Stimulated activated CD4-positive, alpha-beta T cell treated with anti-CD3 and anti-CD28 coated beads, TNF-alpha, amount 100 ng/mL, for 24 hours (primary cell): ENCODE measurements around the gene RNF8.
A peak's percentile ranks its signal among the peaks of the same experiment; 100 is the strongest.
"Not testable (repeated sequence)": the region's sequence is repeated elsewhere in the genome, so short reads cannot be mapped to it uniquely, and the experiment has no call there.

Source experiments
- DNase-seq, 3 experiments: peaks; one replicate each; pipeline ENCODE4 v3.0.0-alpha.2; 2020; ENCODE audit warnings: low read depth in 3 of 3

Gene RNF8

DNA sequence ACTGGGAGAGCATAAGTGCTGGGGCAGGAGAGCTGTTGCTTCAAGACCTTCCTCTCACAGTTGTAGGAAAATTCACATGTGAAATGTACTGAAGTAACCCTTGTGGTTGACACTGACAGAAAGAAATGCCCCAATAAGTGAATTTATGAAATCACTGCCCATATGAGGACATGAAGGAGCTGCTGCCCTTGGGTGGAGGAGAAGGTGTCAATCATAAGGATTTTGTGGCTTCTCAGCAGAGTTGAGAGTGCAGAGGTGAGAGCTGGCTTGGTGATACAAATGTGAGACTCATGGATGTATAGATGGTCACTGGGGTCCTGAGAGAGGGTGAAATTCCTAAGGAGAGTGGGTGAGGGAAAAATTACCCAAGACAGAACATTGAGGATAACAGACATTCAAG lies 45.3 kb downstream of the RNF8 start:
- DNase-seq = no peak

DNA sequence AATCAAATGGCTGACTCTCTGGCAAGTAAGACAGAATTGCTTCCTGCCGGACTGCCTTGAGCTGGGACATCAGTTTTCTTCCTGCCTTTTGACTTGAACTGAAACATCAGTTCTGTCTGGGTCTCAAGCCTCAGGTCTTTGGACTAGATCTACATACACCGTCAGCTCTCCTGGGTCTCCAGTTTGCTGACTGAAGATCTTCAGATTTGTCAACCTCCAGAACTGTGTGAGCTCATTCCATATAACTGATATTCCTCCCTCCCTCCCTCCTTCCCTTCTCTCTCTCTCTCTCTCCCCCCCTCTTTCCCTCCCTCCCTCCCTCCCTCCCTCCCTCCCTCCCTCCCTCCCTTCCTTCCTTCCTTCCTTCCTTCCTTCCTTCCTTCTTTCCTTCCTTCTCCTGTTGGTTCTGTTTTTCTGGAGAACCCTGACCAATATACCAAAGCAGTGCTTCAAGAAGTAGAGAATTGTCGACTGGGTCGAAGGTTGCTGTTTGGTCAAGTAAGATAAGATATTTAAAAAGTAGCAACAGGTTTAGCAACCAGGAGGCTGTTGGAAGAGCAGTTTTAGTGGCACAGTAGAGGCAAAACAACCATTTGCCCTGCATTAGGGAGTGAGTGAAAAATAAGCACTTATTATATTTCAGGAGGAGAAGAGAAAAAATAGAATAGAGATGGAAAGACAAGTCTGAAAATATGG lies 46.2 kb downstream of the RNF8 start:
- no peak for DNase-seq

DNA sequence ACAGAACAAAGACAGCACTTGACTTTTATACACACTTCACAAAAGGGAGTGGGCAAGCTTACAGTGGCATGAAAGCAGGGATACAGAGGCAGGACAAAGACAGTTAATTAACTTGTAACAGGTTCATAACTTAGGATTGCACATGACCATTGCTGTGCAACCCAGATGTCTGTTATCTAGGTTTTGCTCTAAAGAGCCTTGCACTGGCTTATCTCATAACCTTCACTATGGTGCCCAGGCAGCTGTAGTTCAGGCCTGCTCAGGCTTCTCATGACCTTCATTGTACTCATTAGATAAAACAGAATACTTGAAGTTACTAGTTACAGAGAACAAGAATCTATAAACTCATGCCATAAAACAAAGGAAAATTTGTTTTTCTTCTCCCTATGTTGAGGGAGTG lies 47.9 kb downstream of the RNF8 start:
- DNase-seq = not testable (repeated sequence)

DNA sequence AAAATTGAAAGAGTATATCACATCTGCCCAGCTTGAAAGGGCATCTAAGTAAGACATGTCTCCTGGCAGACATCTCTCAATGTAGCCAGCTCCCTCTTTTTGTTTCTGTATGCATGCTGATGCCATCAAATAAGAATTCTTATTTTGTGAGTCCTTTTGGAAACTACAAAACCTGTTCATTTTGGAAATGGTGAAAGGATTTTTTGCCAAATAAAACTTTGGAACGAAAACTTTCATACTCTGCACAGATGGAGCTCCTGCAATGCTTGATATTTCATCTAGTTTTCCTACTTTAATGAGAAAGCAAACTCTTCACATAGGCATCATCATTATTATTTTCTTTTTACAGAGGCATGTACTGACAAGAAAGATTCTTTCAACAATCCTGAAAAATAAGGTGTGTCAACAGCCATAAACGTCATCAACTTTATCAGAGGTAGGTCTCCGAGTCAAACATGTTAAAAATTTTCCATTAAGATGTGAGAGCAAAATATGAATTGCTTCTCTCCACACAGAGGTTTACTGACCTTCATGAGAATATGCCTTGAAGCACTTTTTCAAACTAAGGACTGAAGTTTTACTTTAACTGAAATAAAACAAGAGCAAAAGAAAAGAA lies 53.1 kb downstream of the RNF8 start:
- no peak for DNase-seq

DNA sequence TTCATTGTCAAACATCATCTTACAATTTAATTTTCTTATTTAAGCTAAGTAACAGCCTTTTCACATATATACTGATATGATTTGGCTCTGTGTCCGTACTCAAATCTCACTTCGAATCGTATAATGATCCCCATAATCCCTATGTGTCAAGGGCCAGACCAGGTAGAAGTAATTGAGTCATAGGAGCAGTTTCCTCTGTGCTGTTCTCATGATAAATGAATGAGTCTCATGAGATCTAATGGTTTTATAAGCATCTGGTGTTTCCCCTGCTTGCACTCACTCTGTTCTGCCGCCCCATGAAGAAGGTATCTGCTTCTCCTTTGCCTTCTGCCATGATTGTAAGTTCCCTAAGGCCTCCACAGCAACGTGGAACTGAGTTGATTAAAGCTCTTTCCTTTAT lies 54.2 kb downstream of the RNF8 start:
- DNase-seq = no peak

DNA sequence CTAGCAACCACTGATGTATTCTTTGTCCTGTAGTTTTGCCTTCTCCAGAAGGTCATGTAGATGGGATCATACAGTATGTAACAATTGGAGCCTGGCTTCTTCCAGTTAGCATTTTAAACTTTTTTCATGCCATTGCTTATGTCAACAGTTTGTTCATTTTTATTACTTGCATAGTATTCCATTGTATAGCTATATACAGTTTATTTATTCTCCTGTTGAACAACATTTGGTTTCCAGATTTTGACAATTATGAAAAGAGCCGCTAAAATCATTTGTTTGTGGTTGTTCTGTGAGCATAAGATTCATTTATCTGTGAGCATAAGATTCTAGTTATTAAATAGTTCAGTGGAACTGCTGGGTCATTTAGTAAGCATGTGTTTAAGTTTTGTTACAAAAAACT lies 55.7 kb downstream of the RNF8 start:
- DNase-seq = no peak

DNA sequence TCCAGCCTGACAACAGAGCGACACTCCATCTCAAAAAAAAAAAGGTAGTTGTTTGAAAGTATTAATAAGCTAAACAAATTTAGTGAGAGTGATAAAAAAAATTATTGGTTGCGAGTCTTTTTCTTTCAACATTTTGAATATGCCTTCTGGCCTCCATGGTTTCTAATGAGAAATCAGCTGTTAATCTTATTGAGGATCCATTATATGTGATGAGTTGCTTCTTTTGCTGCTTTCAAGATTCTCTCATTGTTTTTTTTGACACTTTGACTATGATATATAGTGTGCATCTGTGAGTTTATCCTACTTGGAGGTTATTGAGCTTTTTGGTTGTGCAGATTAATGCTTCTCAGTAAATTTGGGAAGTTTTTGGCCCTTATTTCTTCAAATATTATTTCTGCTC lies 63.6 kb downstream of the RNF8 start:
- no peak for DNase-seq

DNA sequence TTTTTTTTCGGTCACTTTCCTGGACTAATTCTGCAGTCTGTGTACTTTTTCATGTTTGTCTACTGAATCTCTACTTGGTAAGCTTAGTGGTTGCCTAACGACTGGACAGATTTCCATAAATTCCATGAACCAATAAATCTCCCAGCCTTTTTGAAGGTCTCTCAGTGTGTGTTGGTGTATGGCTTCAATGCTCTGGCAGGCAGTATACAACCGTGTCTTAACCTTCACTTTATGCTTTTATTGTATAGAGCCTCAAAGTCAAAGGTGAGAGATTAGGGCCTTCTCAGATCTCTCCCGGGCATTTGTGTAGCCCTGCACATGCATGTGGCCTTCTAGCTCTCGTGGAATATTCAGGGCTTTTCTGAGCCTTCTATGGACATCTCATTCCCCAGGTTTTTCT lies 64.9 kb downstream of the RNF8 start:
- DNase-seq = no peak

DNA sequence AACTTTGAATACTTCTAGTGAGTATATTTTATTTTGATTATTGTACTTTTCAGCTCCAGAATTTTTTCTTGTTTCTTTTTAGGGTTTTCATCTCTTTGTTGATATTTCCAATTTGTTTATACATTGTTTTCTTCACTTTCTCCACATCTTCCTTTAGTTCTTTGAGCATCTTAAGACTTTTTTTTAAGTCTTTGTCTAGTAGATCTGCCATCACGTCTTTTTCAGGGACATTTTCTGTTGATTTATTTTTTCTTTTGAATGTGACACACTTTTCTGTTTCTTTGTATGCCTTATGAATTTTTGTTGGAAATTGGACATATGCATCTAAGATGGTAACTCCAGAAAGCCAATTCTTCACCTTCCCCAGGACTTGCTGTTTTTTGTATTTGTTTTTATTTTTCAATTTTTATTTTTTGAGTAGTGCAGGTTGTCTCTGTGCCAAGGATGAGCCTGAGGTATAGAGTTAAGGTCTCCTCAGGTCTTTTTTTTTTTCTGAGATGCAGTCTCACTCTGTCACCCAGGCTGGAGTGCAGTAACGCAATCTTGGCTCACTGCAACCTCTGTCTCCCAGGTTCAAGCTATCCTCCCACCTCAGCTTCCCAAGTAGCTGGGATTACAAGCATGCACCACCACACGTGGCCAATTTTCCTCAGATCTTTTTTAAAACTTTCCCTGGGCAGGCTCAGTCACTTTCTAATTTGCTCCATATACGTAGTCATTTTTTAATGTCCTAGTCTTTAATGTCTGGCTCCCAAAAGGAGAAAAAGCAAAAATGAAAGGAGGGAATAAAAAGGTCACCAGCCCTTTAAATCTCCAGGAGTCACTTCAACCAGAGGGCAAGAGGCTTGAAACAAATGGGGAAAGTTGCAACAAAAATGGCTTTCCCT lies 72.5 kb downstream of the RNF8 start:
- no peak for DNase-seq

DNA sequence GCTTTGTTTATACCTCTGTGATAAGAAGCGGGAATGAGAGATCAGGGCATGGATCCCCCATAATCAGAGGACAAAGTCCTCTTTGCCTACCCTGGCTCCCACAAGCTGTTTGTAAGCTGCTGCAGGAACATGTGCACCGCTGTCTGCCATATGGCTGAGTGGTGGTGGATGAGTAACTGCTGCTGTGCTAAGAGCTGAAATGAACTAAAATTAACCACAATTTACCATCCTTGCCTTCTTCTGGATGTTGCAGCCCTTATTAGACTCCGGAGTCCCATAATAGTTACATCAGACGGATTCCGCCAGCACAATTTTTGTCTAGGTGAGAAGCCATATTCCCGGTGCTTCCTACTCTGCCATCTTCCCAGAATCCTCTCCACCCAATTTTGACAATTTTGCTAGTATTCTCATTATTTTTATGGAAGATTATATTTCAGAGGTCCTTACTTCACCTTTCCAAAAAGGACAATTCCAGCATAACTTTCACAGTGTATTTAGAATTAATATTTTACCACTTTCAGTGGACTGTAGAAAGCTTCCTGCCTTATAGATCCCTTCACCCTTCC lies 73.2 kb downstream of the RNF8 start:
- no peak for DNase-seq

DNA sequence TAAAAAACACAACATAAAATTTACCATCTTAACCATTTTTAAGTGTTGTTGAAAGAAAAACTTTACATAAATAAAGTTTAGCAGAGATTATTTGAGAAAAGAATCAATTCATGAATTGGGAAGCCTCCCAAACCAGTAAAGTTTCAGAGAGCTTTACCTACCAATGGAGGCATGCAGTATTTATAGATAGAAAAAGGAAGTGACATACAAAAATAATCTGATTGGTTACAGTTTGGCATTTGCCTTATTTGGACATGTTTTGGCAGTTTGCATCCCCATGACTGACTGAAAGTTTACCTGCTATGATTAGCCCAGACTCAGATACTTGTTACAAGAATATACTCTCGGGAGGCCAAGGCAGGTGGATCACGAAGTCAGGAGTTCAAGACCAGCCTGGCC lies 75.6 kb downstream of the RNF8 start:
- no peak for DNase-seq

DNA sequence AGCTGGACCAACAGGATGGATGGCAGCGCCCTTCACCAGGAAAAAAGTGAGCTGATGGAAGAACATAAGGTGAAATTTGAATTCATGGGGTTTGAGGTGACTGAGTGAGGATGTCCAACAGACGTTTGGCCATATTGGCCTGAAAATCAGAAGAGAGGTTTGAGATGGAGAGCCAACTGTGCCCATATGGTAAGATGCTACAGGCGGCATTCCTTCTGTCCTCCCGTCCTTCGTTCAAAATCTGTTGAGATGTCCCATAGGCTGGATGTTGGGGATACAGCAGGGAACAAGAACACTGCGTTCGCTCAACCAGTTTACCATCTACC lies 78.8 kb downstream of the RNF8 start:
- no peak for DNase-seq

DNA sequence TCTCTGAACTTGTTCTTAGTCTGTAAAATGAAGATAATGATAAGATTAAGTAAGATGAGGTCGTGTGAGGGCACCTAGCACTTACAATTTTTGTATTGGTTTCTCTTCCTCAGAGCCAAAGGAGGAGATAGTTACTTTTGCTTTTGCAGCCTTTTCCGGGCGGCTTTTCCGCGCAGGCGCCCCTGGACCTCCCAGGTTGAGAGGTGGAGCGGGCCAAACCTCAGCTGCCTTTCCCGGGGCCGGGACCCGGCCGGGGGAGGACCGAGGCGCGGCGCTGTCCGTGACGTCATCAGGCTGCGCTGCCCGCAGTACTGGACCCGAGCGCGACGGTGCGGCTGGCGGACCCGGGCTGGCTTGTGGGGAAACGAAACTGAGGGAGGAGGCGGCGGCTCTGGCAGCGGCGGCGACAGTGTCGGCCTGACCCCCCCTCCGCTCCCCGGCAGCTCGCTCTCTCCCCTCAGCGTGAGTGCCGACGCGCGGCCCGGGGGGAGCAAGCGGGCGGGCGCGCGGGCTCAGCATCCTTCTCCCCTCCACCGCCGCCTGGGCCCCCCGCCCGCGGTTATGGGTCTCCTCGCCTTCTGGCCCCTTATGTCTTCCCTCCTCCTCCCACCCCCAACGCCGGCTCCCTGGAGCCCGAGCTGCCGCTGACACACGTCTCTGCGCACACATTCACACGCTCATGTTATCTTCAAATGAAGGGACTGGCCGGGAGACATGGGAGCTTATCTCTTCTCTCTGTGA lies 79.3 kb downstream of the RNF8 start, which contains the start of gene CMTR1:
CMTR1 (plus strand) TSS at position 306 of the 741 bp plus-strand sequence. CDS start 2,409 bp downstream, outside the sequence.
- DNase-seq = peak; percentile 95 to 97 (median 96)

DNA sequence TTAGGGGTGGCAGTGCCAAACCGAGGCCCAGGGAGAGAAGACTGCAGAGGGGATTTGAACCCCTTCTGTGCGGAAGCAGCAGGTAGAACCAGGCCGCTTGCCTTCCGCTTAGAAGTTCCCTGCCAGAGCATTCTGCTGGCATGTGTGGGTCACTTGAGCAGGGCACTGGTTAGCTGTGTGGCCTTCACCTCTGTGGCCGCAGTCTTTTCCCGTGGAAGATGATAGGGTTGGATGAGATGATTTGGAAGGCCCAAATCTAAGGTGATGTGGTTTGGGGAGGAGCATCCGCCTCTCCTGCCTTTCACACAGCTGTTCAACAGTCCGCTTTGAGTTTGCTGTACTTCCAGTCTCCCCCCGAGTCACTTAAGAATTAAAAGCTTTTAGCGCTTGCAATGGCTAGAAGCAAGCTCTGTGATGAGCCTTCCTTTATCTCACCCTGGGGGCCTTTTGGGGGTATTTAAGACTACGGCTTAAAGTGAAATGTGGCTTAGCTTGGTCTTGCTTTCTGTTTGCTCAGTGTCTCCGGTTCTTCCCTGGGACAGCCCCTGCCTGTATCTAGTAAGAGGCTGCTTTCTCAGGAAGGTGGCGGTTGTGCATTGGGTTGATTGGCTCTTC lies 80.0 kb downstream of the RNF8 start:
- peak; percentile 11 to 44 (median 37) for DNase-seq

DNA sequence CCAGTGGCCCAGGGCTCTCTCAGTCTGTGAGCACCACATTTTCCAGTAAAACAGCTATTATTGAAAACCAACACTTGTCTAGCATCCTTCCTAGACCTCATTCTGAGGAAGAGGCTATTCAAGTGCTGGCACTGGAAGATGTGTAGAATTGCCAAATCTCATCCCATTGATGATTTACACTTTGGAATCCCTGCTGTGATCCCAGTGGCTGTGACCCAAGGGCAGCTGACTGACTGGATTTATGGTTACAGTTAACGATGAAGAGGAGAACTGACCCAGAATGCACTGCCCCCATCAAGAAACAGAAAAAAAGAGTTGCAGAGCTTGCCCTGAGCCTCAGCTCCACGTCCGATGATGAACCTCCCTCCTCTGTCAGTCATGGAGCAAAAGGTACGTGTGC lies 81.6 kb downstream of the RNF8 start:
- no peak for DNase-seq

DNA sequence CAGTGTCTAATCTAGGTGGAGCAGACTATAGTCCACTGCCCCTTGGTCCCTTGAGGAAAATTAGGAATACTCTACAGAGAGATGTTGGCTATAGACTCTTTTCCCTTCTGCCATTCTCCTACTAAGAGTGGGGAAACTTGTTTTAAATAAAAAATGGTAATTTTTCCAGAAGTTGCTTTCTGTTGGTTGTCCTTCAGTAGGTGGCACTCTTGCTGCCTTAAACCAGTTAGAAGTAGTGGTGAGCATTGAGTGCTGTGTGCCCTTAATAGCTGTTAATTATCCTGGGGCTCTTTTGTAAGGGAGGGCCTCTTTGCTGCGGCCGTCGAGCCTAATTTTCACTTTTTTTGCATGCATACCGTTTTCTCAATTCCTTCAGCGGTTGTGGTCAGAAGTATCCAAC lies 82.0 kb downstream of the RNF8 start:
- DNase-seq = no peak

DNA sequence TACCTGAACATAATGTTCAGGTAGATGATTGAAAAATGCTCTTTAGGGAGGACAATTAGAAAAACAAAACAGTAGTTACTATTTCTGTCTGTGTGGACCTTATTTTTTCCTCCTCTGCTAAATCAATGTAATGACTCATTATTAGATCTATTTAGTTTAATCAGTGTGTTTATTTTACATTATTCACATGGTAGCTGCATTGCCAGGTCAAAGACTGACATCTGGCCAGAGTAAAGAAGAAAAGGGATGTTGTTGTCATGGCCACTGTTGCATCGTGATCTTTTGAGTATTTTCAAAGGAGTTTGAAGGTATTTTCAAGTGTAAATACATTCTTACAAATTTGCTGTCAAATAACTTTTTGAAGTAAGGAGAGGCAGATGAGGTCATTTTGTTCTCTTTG lies 85.1 kb downstream of the RNF8 start:
- no peak for DNase-seq

DNA sequence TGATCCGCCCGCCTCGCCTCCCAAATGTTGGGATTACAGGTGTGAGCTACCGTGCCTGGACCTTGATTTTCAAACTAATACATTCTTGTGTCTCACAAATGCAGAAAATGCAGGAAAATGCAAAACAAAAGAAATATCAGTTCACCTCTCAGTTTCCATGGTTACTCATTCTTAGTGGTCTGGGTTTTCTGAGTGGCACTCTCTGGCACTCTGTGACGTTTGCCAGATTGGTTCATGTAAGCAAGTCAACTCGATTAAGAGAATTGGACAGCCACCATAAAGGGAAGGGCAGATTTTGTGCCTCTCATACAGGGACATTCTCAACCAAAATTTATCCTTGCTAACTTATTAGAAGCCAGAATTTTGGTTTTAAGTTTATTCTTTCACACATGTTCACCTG lies 87.9 kb downstream of the RNF8 start:
- no peak for DNase-seq

DNA sequence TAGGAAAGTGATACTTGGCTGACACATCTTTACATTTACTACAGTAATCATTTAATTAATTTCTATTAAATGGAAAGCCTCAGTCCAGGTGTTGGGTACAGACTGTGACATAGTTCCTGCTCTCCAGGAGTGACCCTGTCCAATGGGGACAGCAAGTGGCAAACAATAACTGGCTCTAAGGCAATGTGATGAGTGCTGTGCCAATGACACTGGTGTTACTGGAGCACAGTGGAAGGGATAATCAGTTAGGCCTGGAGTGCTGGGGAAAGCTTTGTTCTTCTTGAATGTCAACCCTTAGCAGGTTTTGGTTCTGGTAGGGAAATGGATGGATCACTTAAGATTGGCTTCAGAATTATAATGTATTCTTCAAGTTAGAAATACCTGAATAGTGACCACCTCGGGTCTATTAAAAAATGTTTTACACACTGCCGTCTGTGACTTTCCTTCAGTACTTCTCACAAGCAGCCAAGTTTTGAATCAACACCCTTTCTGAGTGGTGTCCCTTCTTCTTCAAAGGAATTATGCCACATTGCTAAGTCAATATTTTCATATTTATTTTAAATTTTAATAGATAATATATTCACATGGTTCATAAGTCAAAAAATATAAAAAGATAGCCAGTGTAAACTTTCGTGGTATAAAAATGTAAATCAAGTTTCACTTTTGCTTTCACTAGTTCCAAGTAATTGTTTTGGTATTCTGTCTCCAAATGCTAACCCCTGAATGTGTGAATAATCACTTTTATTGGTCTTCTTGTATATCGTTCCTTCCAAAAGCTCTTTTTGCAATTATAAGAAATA lies 88.8 kb downstream of the RNF8 start:
- no peak for DNase-seq

DNA sequence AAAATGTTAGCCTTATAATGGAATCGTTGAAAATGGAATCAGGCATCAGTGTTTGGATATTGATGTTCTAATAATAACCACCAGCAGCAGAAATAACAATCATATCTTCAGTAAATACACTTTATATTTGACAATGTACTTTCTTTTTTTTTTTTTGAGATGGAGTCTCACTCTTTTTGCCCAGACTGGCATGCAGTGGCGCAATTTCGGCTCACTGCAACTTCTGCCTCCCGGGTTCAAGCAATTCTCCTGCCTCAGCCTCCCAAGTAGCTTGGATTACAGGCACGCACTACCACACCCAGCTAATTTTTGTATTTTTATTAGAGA lies 89.4 kb downstream of the RNF8 start:
- DNase-seq = not testable (repeated sequence)
